HG02970 (cell line): Measurements from ENCODE around the gene BDH2.

ENCODE experiments used
- ATAC-seq: cut with Tn5 transposase; IDR thresholded peaks from one replicate; pipeline ENCODE4 v1.9.1; 2021; ENCODE audit warnings: mild to moderate bottlenecking, moderate library complexity, moderate number of reproducible peaks; ENCODE audit not compliant: unreplicated experiment, low FRiP score

Gene BDH2

DNA sequence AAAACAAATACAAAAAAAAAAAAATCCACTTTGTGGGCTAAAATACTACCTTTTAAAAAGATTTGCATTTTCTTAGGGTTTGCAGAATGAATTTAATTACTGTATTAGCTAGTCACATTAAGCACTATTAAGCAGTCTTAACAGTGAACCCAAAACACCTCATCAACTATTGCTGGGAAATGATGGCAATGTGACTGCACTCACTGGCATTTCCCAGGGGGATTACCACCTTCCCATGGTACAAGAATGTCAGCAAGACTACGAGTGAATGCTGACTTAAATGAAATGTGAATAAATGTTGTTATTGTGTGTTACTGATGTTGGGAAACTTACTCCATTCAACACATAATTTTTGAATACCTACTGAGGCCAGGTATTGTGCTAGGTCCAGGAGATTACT lies 13.1 kb downstream of the BDH2 start:
- no peak for ATAC-seq

DNA sequence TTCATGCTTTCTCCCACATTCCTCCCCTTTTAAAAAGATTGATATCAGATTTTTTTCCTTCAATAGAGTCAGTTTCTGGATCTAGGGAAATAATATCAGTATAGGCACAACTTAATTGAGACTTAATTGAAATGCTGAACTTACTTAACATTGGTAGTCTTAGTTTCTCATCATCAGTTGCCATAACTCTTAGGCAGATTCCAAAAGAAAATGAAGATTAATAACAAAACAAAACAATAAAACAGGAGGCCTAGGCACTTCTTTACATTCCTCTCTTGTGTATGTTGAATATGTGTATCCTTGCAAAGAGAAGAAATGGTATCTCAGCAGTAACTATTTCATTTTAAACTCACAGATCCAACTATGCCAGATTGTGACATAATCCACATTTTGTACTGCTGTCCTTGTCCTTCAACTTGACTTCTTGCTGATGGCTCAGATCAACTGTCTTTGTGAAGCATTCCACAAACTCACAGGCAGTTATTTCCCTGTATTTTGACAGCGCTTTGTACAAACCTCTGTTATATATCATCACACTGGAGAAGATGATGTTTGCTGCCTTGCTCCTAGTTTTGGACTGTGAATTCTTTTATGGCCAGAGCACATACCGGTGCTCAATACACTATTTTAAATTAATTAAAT lies 14.0 kb downstream of the BDH2 start:
- ATAC-seq = no peak

DNA sequence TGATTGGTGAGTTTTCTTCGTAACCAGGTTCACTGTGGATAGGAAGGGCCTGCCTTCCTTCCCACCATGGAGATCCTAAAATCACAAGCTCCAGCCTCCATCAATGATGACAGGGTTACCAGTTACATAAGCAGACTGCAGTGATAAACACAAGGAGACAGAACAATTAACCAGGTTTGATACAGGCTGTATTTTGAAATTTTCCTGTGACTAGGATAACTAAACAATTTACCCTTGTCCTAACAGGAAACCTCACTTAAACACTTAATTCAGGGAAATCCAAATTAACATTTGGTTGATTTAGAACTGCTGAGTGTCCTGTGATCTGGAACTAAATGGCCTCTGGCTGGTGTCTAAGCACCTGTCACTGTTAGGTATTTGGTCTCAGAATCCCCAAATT lies 20.0 kb downstream of the BDH2 start:
- no peak for ATAC-seq

DNA sequence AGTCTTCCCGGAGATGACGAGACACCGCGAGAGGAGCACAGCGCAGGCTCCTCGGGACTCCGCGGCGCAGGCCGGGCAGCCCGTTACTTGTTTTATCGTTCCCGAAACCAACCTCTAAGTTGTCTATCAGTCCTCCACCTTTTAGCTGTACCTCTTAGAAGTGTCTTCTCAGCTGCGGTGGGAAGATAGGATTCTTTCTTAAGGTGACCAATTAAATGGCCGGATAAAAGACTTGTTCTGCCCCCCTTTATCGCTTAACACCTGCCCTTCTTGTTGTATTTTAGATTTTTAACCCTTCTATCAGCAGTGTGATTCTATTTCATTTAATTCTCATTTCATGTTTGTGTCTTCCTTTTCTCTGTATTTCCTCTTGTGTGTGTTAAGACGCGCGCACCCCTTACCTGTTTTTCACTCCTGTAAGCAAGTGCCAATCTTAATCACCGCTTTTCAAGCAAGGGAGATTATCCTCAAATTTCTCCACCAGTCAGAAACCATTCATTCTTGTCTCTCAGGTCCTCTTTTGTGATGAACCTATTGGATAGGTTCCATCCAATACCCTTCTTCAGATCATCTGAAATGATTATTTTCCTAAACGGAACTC lies 22.8 kb downstream of the BDH2 start, which contains the start of gene SLC9B2:
TSS of gene SLC9B2 (minus strand) at position 15 of the 601 bp plus-strand sequence. CDS start 9,211 bp downstream, outside the sequence.
- peak; percentile 42 for ATAC-seq

DNA sequence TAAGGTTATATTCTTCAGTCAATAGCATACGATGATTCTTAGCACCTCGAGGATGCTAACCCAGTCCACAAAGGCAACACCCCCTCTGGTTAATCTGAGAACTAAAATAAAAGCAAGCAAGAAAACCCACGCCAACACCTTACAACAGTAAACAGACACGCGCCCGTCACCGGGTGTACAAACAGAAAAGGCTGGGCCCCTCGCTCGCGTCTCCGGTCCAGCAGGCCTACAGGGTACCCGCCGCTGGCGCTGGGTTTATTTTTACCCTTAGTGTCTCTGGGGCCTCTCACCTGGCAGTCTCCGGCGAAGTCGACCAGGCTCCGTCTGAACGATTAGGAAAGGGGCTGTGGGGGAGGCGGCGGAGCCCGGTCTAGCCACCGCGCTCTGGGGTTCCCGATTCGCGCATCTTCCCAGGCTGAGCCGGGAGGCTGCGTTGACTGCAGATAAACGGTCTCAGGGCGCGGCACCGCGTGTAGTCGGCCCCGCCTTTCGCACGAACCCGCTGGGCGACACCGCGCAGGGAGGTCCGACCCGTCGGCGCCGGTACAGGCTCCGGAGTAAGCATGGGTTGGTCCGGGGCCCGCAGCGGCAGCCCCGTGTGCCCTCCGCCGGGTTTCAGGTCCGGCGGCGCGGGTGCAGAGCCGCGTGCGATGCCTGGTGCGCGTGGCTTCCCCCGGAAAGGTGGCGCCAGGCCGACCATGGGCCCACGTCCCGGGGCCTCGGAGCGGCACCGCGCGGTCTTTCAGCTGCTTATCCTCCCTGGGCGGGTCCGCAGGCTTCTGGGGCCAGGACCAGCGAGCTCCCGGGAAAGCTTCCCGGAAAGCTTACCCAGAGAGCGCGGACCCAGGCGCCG lies 23.5 kb downstream of the BDH2 start:
- ATAC-seq = peak; percentile 52

DNA sequence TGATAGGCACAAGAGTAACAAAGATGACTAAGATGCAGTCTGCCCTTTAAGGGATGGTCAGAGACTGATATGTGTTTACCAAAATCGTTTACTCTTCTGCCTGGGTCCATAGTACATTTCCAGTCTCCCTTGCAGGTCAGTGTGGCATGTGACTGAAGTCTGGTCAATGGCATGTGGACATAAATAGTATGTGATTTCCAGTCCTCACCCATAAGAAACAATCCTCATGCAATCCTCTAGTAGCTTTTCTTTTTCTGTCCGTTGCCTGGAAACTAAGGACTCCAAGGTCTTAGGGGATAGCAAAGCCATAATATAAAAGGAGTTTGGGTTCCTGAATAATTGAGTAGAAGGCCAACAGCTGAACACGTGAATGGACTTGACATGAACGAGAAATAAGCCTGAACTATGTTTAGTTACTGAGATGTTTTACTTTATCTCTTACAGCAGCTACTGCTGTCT lies 24.2 kb downstream of the BDH2 start:
- no peak for ATAC-seq

DNA sequence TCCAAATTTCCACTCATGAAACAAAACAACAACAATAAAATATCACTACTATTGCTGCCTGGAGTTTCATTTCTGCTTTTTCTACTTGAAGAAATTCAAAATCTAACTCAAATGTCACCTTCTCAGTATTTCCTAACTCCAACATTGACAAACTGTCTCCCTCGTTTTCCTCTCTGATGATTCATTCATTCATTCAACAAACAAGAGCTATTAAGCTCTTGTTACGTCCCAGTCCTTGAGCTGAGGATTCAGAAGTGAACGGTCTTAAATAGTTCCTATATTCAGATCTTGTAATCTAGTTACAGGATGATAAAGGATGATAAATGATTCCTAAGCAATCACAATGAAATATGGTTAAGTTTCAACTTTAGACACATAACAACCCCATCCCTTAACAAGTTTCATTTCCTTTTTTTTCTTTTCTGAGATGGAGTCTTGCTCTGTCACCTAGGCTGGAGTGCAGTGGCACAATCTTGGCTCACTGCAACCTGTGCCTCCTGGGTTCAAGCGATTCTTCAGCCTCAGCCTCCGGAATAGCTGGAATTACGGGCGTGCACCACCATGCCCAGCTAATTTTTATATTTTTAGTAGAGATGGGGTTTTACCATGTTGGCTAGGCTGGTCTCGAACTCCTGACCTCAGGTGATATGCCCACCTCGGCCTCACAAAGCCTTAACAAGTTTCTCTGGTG lies 24.7 kb downstream of the BDH2 start:
- no peak for ATAC-seq

DNA sequence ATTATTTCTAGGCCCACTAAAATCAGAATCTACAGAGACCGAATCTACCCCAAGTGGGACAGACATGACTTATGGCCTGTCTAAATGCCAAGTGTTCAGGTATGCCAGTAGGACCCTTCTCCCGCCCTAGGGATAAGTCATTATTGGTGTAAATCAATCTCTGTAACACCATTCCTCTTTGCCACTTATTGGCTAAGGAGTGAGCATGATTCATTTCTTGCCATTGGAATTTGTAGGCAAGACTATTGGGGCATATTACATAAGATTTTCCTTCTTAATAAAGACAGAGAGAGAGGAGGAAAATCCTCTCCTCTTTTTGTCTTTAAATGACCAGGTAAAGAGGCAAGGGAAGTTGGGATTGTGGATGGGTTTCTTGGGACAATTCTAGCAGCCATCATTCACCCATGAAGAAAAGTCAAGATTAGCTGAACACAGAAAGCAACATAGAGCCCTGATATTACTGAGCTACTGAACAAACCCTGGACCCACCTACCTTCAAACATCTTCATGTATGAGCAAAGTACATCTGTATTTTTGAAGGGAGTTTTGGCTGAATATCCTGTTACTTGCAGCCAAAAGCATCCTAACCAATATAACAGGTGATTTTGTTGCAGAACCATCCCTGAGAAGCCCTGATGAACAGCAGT lies 25.7 kb downstream of the BDH2 start:
- ATAC-seq = no peak

DNA sequence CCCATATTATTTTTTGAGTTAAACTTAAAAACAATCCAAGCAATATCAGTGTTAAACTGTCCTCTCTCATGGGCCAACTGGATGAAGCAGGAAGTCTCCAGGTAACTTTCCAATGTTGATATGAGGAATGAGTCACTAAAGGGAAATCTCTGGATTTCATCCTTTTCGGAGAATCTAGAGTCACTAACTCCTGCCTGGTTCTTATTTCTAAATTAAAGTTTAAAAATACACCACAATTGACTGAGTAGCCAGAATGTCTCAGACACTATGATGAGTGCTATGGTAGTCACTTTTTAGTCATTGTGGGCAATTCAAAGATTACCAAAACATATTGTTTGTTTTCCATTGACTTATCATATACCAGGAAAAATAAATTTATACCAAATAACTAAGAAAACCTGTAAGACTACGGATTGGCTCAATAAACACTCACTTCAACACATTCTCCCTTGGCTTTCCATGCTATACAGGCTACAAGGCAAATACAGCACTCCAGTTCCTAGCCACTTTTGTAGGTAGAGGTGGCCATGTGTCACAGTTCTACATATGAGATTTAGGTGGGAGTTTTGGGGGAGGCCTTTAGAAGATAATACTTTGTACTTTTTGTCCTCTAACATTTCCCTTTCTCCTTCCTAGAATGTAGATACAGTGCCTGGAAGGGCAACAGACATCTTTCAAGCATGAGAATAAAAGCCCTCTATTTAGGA lies 31.6 kb downstream of the BDH2 start:
- no peak for ATAC-seq

DNA sequence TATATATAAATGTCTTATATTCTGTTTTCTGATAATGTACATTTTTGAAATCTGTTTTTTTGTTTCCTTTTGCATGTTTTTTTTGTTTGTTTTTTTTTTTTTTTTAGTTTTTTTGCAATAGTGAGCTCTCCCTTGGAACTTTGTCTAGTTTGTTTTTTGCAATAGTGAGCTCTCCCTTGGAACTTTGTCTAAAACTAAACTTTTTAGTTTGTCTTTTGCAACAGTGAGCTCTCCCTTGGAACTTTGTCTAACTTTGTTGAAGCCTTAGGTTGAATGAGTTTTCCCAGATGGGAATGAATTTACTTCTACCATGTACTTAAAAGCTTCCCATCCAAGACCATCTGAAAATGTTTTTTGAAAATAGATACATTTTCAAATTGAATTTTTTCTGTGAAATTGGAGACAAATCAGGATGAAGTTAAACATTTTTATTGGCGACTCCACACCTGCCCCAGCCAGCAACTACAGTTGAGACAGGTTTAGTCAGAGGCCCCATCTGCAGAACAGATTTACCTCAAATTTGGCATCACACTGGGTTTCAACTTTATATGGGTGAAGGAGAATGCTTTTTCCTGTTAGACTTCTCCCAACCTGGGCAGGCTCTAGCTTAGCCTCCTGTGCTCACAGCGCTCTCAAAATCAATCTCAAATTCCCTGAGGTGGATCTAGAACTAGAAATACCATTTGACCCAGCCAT lies 39.0 kb downstream of the BDH2 start:
- no peak for ATAC-seq

DNA sequence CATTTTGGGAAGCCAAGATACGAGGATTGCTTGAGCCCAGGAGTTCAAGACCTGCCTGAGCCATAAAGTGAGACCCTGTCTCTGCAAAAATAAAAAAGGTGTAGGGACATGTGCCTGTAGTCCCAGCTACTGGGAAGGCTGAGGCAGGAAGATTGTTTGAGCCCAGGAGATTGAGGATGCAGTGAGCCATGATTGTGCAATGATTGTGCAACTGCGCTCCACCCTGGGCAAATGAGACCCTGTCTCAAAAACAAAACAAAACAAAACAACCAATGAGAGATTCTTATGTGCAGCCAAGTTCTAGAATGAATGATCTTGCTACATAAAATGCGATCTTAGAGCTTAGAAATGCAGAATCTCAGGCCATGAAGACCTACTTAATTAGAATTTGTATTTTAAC lies 45.6 kb downstream of the BDH2 start:
- ATAC-seq = no peak

DNA sequence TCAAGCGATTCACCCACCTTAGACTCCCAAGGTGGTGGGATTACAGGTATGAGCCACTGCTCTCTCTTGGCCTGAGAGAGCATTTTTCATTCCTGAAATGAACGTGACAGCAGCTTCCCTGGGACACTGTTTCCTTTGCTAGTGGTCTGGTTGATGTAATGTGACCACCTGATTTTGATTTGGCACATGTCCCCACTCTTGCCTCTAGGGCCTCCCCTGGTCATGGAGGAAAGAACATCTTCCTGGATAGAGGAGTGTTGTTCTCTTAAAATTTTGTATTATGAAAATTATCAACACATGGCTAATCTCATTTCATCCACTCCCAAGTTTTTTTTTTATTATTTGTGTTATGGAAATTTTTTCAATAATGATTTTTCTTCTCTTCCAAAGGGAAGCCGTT lies 46.9 kb downstream of the BDH2 start:
- ATAC-seq = no peak

DNA sequence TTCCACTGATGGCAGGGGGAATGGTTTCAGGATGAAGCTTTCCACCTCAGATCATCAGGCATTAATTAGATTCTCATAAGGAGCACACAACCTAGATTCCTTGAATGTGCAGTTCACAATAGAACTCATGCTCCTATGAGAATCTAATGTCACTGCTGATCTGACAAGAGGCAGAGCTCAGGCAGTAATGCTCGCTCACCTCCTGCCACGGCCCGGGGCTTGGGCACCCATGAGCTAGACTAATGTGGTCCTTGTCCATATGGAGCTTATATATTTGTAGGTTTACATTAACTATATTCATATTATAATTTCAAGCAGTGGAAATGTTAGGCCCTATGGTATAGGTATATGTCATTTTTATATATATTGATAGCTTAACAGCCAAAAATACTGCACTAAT lies 47.5 kb downstream of the BDH2 start:
- no peak for ATAC-seq

DNA sequence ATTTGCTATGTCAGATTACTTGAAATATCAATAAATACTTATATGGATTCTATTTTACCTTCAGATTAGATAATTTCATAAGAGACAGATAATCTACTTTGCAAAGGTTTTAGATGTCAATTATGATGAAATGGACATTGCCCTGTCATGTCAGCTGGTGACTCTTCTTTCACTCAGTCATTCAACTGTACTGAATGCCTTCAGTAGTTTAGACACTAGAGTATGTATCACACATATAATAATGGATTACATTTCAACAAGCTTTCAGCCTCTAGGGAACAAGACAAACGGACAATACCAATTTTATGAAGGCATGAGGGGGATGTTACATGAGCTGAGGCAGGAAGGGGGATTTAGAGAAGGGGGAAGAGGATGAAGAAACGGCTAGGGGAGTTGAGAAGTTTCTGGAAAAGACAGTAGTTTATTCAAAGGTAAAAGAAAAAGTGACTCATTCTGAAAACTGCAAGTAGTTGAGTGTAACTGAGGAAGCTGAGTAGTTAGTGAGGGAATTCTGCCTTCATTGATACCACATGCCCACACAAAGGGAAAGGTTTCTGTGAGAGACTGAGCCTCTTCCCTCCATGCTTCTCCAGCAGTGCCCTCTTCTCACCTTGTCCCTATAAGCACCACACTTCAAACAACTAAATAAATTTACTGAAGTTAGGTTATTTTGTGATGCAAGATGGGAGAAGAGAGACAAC lies 48.7 kb downstream of the BDH2 start:
- ATAC-seq = no peak

DNA sequence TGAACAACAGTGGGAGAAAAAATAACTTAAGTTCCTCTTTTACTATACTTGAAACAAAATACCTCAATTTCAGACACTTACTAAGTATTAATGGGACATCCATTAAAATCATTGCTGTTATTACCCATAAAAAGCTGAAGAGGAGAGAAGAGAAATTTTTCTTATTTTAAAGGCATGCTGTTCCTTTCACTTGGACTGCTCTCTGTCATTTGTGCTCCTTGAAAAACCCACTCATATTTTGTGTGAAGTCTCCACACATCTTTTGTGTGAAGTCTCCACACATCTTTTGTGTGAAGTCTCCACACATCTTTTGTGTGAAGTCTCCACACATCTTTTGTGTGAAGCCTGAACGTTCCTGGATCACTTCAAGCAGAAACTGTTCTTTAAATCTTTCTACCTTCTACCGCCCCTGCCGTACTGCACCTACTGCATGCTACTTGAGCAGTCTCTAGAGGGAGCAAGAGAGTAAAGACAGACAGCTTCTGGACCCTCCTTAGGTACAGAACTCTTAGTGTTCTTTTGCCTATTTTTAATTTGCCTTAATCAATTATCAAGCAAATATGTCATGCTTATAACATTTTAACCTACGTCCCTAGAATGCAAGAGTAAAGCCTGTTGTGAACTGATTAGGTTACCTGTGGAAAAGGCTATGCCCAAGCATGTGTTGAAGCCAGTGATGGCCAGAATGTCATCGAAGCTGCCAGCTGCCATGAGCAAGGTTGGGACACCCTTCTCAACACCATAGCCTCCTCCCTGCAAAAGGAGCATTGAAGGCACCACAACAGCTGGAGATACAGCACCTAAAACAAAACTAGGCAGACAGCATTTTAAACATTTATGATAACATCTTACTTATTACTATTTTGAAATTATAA lies 53.0 kb downstream of the BDH2 start:
- no peak for ATAC-seq

DNA sequence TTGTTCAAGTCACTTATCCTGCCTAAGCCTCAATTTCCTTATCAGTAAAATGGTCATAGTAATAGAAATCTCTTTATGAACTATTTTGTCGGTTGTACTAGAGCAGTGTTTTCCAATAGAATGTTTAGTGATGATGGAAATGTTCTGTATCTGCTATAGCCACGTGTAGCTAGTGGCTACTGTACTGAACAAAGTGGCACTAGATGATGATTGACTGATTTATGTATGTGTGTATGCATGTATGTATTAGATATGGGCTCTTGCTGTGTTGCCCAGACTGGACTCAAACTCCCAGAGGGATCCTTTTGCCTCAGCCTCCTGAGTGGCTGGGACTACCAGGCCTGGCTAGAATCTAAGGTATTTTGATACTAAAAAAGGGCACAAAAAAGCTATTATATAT lies 55.5 kb downstream of the BDH2 start:
- ATAC-seq = no peak

DNA sequence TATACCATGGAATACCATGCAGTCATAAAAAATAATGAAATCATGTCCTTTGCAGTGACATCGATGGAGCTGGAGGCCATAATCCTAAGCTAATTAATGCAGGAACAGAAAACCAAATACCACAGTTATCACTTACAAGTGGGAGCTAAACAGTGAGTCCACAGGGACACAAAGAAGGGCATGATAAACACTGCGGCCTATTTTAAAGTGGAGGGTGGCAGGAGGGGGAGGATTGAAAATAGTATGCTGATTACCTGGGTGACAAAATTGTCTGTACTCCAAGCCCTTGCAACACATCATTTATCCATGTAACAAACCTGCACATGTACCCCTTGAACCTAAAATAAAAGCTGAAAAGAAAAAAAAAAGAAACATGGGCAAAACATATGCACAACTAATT lies 63.5 kb downstream of the BDH2 start:
- ATAC-seq = no peak

DNA sequence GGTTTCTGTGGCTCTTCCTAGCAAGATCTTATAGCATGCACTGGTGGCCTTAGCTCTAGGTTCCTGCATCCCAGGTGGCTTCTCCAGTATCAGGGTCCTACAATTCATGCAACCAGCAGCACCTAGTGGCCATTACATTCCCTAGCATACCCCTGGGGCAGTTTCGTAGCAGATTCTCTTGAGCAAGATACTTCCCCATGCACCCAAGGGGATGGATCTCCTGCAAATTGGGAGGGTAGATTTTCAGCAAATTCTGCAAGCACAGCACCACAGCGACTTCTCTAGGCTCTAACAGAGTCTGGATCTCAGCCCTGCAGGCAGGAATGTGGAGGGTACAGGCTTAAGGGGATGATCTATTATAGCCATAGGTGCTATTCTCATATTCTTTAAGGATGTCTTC lies 67.1 kb downstream of the BDH2 start:
- ATAC-seq = no peak
